ENCODE data around the gene FGD4.

GRCh38 chr12:32499048-32499447, 99.7 kb downstream of the FGD4 start:
- no peak for TF ChIP-seq CTCF (IDR thresholded peaks at IDR 0.05; ENCODE audit: extremely low read depth in 1 of 2, insufficient read depth in 1 of 2, low read depth in 1 of 2, low read length in 2 of 2)
- TF ChIP-seq EZH2 (IDR thresholded peaks at IDR 0.05; ENCODE audit: borderline replicate concordance, low read depth, low read length, severe bottlenecking) = no peak

Measured in endothelial cell of umbilical vein (primary cell).